Memory B cell (primary cell): ENCODE results near the gene RAPGEF4.
"Not testable (repeated sequence)": the region's sequence is repeated elsewhere in the genome, so short reads cannot be mapped to it uniquely, and the experiment has no call there.

Experiments used
- ATAC-seq: fragments of 150-1000 bp; cut with Tn5 transposase; 2 replicates; pipeline ENCODE4 v1.10.0; 2021; ENCODE audit warnings: low read depth, mild to moderate bottlenecking, moderate library complexity
- DNase-seq, 2 donors: peaks; one replicate each; pipeline ENCODE4 v3.0.0; 2022; ENCODE audit warnings: low spot score in 2 of 2
- H3K27ac Mint-ChIP-seq: one replicate; pipeline ENCODE4 v1.8.0; 2022; ENCODE audit warnings: mild to moderate bottlenecking, moderate library complexity, mixed read lengths
- H3K27me3 Mint-ChIP-seq: one replicate; pipeline ENCODE4 v1.8.0; 2022; ENCODE audit warnings: mixed read lengths
- H3K36me3 Mint-ChIP-seq: one replicate; pipeline ENCODE4 v1.8.0; 2022; ENCODE audit warnings: mild to moderate bottlenecking, mixed read lengths
- H3K4me1 Mint-ChIP-seq: one replicate; pipeline ENCODE4 v1.8.0; 2022; ENCODE audit warnings: mixed read lengths
- H3K4me3 Mint-ChIP-seq: one replicate; pipeline ENCODE4 v1.8.0; 2022; ENCODE audit warnings: mild to moderate bottlenecking, moderate library complexity, mixed read lengths
- H3K9me3 Mint-ChIP-seq: one replicate; pipeline ENCODE4 v1.8.0; 2022; ENCODE audit warnings: mixed read lengths

The RAPGEF4 gene

DNA sequence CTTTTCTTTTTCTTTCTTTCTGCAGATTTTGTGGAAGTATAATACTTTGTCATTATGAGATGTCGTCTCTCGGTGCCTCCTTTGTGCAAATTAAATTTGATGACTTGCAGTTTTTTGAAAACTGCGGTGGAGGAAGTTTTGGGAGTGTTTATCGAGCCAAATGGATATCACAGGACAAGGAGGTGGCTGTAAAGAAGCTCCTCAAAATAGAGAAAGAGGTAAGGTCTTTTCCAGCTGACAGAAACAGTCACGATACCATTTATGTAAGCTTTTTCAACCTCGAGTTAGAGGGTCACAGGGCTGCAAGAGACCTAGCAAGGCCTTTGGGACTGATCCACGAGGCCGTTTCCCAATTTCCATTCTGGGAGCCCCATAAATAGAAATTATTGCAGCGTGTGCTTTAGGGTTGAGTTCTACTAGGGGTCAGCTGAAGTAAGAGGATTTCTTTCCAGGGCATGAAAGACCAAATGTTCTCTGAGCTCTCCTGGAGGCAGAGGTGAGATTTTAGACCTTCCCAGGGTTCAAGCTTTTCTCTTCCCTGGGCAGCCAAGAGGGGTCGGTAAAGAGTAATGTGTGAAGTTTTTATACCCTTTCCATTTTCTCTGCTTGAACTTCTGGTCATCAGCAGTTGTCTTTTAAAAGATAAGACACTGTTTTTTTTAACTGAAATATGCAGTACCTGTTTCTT is 355.5 kb downstream of the RAPGEF4 start:
- ATAC-seq (no peak), DNase-seq (no peak)
- peaks cover 9% of the 10 kb centered on the region for H3K36me3 Mint-ChIP-seq
- no peaks in the 10 kb centered on the region for H3K27me3 Mint-ChIP-seq
- H3K4me3 Mint-ChIP-seq, result no peak overlapping the region
- no peaks in the 10 kb centered on the region for H3K9me3 Mint-ChIP-seq
- H3K27ac Mint-ChIP-seq, result no peak overlapping the region
- H3K4me1 Mint-ChIP-seq, result no peaks in the 10 kb centered on the region

DNA sequence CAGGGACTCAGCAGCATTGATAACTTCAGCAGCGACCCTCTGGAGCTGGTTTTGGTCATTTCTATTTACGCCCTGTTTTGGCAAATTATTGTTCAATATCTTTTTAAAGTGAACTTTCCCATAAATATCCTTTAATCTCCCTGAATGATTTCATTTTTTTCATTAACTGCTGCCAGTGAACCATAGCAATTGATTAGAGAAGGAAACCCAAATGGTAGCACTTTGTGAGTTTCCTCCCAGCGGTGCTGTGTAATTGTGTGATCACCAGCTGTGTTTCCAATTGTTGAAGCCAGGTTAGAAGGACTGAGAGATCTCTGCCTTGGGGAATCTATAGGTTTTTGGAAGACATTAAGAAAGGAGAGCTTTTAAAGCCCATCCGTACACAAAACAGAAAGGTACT is 356.3 kb downstream of the RAPGEF4 start:
- H3K4me3 Mint-ChIP-seq, result no peak overlapping the region
- no peaks in the 10 kb centered on the region for H3K4me1 Mint-ChIP-seq
- ATAC-seq, result no peak
- no peak for DNase-seq
- no peaks in the 10 kb centered on the region for H3K27me3 Mint-ChIP-seq
- H3K36me3 Mint-ChIP-seq, result peaks cover 13% of the 10 kb centered on the region
- no peaks in the 10 kb centered on the region for H3K9me3 Mint-ChIP-seq
- no peak overlapping the region for H3K27ac Mint-ChIP-seq

DNA sequence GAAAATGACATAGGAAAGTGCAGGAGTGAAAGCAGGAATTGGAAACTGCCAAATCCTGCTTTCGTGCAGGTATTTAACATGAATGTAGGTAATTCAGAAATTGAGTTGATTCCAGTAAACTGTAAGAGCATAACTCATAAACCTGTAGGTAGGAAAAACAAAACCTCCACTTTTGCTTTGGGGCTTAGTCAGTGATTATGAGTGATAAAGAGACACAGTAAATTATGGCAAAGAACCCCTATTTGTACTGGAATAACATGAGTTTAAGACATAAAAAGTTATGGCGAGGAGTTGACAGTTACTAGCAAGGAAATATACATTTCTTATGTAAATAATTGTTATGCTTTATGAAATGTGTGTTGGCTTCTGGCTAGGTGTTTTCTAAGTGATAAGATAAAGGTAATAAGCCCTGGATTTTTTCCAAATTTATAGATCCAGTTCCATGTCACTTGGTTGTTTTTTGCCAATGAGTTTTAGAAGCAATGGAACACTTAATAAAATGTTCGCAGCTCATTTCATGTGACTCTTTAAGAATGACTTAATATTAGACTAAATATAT is 357.3 kb downstream of the RAPGEF4 start:
- Mint-ChIP-seq H3K4me3 (no peak overlapping the region), H3K36me3 (peaks cover 13% of the 10 kb centered on the region), H3K27me3 (no peaks in the 10 kb centered on the region), H3K4me1 (no peaks in the 10 kb centered on the region), H3K9me3 (no peaks in the 10 kb centered on the region), H3K27ac (no peak overlapping the region)
- ATAC-seq, result no peak
- no peak for DNase-seq

DNA sequence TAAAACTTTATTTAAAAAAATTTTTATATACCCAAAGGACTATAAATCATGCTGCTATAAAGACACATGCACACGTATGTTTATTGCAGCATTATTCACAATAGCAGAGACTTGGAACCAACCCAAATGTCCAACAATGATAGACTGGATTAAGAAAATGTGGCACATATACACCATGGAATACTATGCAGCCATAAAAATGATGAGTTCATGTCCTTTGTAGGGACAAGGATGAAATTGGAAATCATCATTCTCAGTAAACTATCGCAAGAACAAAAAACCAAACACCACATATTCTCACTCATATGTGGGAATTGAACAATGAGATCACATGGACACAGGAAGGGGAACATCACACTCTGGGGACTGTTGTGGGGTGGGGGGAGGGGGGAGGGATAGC is 358.0 kb downstream of the RAPGEF4 start:
- not testable (repeated sequence) for H3K27ac Mint-ChIP-seq, DNase-seq, H3K4me1 Mint-ChIP-seq, H3K27me3 Mint-ChIP-seq, H3K4me3 Mint-ChIP-seq, ATAC-seq, H3K9me3 Mint-ChIP-seq
- H3K36me3 Mint-ChIP-seq, result peaks cover 13% of the 10 kb centered on the region

DNA sequence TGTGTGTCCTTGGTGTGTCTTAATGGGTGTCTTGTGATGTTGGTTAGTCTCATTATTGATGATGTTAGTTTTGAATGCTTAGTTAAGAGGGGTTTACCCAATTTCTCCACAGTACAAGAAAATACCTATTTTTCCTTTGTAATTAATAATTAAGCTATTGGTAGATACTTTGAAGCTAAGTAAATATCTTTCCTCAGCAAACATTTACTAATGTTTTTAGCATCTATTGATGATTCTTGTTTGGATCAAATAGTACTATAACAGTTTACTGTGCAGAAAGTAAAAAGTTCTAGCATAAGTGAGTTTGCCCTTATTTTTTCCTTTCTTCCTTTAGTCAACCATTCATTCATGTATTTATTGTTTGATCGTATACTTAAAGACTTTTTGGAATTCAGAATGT is 359.1 kb downstream of the RAPGEF4 start:
- Mint-ChIP-seq H3K27ac (no peak overlapping the region), H3K27me3 (no peaks in the 10 kb centered on the region), H3K4me1 (peaks cover 2% of the 10 kb centered on the region), H3K9me3 (no peaks in the 10 kb centered on the region), H3K36me3 (peaks cover 11% of the 10 kb centered on the region), H3K4me3 (no peak overlapping the region)
- no peak for ATAC-seq
- DNase-seq, result no peak

DNA sequence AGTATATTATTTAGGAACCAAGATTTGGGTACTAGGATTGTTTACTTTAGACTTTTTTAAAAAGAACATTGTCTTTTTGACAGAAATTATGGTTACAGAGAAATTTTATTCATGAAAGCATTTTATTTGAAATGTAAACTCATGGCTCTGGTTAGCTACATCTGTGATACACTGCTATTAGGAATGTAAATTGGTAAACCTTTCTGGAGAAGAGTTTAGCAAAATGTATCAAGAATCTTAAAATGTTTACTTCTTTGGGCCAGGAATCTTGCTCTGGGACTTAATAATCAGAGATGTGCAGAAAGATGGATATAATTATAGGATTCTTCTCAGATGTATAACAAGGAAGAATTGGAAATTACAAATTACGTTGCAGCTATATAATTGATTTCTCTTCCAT is 359.7 kb downstream of the RAPGEF4 start:
- no peak for DNase-seq
- ATAC-seq, result no peak
- Mint-ChIP-seq H3K27me3 (no peaks in the 10 kb centered on the region), H3K4me3 (no peak overlapping the region), H3K27ac (no peak overlapping the region), H3K9me3 (no peaks in the 10 kb centered on the region), H3K36me3 (peaks cover 13% of the 10 kb centered on the region), H3K4me1 (peaks cover 2% of the 10 kb centered on the region)

DNA sequence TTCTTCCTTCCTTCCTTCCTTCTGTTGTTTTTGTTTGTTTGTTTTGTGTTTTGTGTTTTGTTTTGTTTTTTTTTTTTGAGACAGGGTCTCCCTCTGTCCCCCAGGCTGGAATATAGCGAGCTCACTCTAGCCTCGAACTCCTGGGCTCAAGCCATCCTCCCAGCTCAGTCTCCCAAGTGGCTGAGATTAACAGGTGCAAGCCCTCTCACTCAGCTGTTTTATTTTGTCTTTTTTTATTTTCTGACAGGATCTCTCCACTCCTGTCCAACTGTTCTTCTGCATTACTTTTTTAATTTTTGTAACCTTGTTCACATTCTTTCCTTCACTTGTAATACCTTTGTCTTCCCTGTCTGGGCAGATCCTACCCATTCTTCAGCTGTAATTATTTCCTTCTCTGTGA is 363.6 kb downstream of the RAPGEF4 start:
- Mint-ChIP-seq H3K4me3 (no peak overlapping the region), H3K27ac (no peak overlapping the region), H3K9me3 (no peaks in the 10 kb centered on the region)

DNA sequence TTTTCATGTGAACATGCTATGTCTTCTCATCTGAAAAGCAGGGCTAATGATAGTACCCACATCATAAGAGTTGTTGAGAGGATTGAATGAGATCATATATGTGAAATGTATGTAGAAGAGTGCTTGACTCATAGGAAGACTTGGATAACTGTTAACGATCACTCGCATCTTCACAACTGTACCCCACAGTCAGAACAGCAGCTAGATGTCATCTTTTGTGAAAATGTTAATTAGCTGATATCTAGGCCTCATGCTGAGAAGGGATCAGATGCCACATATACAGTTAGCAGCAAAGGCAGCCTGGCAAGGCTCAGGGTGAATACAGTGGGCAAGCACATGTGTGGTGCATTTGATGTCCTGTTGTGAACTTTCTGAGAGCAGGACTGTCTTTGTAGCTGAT is 364.2 kb downstream of the RAPGEF4 start:
- H3K27me3 Mint-ChIP-seq, result no peaks in the 10 kb centered on the region
- no peak overlapping the region for H3K27ac Mint-ChIP-seq
- no peaks in the 10 kb centered on the region for H3K9me3 Mint-ChIP-seq
- H3K36me3 Mint-ChIP-seq, result peaks cover 7% of the 10 kb centered on the region
- H3K4me1 Mint-ChIP-seq, result peaks cover 2% of the 10 kb centered on the region
- ATAC-seq (no peak), DNase-seq (no peak)
- no peak overlapping the region for H3K4me3 Mint-ChIP-seq

More for the DNA sequence above, 363.6 kb downstream of the RAPGEF4 start:
- DNase-seq, result no peak
- no peaks in the 10 kb centered on the region for H3K27me3 Mint-ChIP-seq
- no peak for ATAC-seq
- peaks cover 7% of the 10 kb centered on the region for H3K36me3 Mint-ChIP-seq
- H3K4me1 Mint-ChIP-seq, result peaks cover 2% of the 10 kb centered on the region

DNA sequence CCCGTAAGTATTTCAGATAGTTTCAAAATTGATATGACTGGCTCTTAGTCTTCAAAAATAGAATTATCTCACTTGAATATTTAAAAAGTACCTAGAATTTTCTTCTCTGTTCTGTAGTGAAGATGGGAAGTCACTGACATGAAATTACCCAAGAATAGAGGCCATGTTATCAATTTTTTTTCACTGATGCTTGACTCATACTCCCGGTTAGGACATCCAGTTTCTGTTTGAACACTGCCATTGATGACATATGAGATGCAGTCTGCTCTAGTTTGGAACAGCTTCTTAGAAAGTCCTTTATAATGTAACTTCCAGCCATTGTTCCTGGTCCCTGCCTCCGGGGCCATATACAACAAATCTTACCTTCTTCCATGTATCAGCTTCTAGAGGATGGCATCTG is 366.0 kb downstream of the RAPGEF4 start:
- ATAC-seq, result no peak
- H3K9me3 Mint-ChIP-seq, result no peaks in the 10 kb centered on the region
- peaks cover 2% of the 10 kb centered on the region for H3K4me1 Mint-ChIP-seq
- H3K36me3 Mint-ChIP-seq, result peaks cover 3% of the 10 kb centered on the region
- no peak overlapping the region for H3K4me3 Mint-ChIP-seq
- H3K27ac Mint-ChIP-seq, result no peak overlapping the region
- no peak for DNase-seq
- no peaks in the 10 kb centered on the region for H3K27me3 Mint-ChIP-seq
